GM23338 (cell line): ENCODE results near the gene SHB. TPM values are rescaled to one million over a fixed set of nuclear protein-coding genes. Genes with fewer than 3 reads are reported as not detected.

Experiments
- CREB1 ChIP-seq: fragments of 250-450 bp; sonication (Bioruptor Pico); IDR thresholded peaks from 2 replicates; pipeline ENCODE4 v1.5.0; 2020; ENCODE audit warnings: low read depth, mild to moderate bottlenecking, moderate library complexity
- EZH2phosphoT487 ChIP-seq: fragments of 200-600 bp; sonication (generic); IDR thresholded peaks from one replicate; pipeline ENCODE4 v1.8.1; 2018; ENCODE audit warnings: antibody characterized with exemption; ENCODE audit not compliant: unreplicated experiment
- POLR2AphosphoS5 ChIP-seq: IDR thresholded peaks from 2 replicates; pipeline ENCODE4 v1.6.1; 2016; ENCODE audit warnings: antibody characterized with exemption, low read depth
- REST ChIP-seq: IDR thresholded peaks from one replicate; pipeline ENCODE4 v1.6.1; 2018; ENCODE audit warnings: antibody characterized with exemption; ENCODE audit not compliant: unreplicated experiment
- STAT1 ChIP-seq: IDR thresholded peaks from one replicate; pipeline ENCODE4 v1.6.1; 2016; ENCODE audit warnings: antibody characterized with exemption; ENCODE audit not compliant: unreplicated experiment
- ZNF114 ChIP-seq: fragments of 250-450 bp; sonication (Bioruptor Pico); IDR thresholded peaks from 2 replicates; pipeline ENCODE4 v1.5.0; 2020; ENCODE audit warnings: mild to moderate bottlenecking, moderate library complexity
- ZNF462 ChIP-seq: fragments of 250-450 bp; sonication (Bioruptor Pico); IDR thresholded peaks from 2 replicates; pipeline ENCODE4 v1.5.0; 2020; ENCODE audit warnings: mild to moderate bottlenecking, moderate library complexity
- polyA plus RNA-seq: library from polyadenylated mRNA; unstranded; fragments of >200 nt; fragmentation: Nextera tagmentation; extraction: Ambion mirVana; gene quantifications from 2 replicates; pipeline ENCODE4 v1.2.1, GENCODE V29; 2016
- total RNA-seq: library from RNA; depleted of rRNA; stranded (reverse); fragments of >200 nt; shearing (Covaris generic); gene quantifications from 2 replicates; pipeline ENCODE4 v1.2.3, GENCODE V29; 2014

SHB gene
- total and polyA plus RNA-seq, 2 experiments from 2014 or later, result 1.5 to 14.0 TPM

- no peak for TF ChIP-seq ZNF462 (CRISPR knock-in tag)
- no peak for TF ChIP-seq EZH2phosphoT487
- TF ChIP-seq CREB1 (CRISPR knock-in tag), result no peak
- no peak for TF ChIP-seq STAT1
- no peak for TF ChIP-seq POLR2AphosphoS5
- TF ChIP-seq REST, result no peak
- no peak for TF ChIP-seq ZNF114 (CRISPR knock-in tag)
Observed at GRCh38 chr9:38015906-38016305, 53.1 kb downstream of the SHB start (continued).
